ENCODE measurements around the gene SGSH.

DNA sequence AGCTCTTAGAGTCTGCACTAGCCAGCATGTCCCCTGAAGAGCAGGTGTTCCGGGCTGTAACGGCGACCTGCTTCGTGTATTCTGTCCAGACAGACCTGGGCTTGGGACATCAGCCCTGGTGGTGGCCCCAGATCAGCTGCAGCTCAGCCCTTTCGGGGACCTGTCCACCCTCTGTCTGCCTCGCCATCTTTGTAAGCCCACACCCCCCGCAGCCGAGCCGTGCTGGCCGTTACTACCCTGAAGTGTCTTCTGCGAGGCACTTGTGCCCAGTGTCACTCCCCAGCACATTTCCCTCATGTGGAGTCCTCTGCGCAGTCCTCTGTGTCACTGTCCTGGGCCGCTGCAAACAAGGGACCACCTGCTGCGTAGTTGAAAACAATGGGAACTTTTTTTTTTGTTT, 39.9 kb downstream of the SGSH start:
- TF ChIP-seq, protein P1, sequence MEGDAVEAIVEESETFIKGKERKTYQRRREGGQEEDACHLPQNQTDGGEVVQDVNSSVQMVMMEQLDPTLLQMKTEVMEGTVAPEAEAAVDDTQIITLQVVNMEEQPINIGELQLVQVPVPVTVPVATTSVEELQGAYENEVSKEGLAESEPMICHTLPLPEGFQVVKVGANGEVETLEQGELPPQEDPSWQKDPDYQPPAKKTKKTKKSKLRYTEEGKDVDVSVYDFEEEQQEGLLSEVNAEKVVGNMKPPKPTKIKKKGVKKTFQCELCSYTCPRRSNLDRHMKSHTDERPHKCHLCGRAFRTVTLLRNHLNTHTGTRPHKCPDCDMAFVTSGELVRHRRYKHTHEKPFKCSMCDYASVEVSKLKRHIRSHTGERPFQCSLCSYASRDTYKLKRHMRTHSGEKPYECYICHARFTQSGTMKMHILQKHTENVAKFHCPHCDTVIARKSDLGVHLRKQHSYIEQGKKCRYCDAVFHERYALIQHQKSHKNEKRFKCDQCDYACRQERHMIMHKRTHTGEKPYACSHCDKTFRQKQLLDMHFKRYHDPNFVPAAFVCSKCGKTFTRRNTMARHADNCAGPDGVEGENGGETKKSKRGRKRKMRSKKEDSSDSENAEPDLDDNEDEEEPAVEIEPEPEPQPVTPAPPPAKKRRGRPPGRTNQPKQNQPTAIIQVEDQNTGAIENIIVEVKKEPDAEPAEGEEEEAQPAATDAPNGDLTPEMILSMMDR (conservative IDR thresholded peaks at IDR 0.05; ENCODE audit: low read depth, low read length) = no peak
- no peak for TF ChIP-seq EZH2 (IDR thresholded peaks at IDR 0.05; ENCODE audit: borderline replicate concordance, low read depth, low read length, poor library complexity, severe bottlenecking)

All from A673 (cell line).